Measurements from ENCODE around the gene DBNDD2.

DNA sequence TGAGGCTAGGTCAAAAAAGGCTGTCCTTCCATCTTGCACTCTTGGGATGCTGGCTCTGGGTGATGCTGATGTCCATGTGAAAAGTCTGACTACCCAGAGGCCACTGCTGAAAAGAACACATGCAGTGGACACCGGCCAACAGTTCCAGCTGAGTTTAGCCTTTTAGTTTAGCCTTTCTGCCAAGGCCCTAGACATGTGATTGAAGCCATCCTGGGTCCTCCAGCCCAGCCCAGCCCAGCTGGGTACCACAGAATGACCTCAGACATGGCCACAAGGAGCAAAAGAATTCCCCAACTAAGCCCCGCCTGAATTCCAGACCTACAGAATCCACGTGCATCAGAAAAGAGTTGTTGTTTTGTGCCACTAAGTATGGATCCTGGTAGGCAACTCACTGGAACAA is 25.2 kb downstream of the DBNDD2 start:
- TF ChIP-seq, protein P1, sequence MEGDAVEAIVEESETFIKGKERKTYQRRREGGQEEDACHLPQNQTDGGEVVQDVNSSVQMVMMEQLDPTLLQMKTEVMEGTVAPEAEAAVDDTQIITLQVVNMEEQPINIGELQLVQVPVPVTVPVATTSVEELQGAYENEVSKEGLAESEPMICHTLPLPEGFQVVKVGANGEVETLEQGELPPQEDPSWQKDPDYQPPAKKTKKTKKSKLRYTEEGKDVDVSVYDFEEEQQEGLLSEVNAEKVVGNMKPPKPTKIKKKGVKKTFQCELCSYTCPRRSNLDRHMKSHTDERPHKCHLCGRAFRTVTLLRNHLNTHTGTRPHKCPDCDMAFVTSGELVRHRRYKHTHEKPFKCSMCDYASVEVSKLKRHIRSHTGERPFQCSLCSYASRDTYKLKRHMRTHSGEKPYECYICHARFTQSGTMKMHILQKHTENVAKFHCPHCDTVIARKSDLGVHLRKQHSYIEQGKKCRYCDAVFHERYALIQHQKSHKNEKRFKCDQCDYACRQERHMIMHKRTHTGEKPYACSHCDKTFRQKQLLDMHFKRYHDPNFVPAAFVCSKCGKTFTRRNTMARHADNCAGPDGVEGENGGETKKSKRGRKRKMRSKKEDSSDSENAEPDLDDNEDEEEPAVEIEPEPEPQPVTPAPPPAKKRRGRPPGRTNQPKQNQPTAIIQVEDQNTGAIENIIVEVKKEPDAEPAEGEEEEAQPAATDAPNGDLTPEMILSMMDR (conservative IDR thresholded peaks at IDR 0.05): no peak
- no peak for TF ChIP-seq EZH2 (IDR thresholded peaks at IDR 0.05; ENCODE audit: low read depth)
